Measurements from ENCODE around the gene EPS8L1.
"Not testable (repeated sequence)": the region's sequence is repeated elsewhere in the genome, so short reads cannot be mapped to it uniquely, and the experiment has no call there.

Gene EPS8L1

DNA sequence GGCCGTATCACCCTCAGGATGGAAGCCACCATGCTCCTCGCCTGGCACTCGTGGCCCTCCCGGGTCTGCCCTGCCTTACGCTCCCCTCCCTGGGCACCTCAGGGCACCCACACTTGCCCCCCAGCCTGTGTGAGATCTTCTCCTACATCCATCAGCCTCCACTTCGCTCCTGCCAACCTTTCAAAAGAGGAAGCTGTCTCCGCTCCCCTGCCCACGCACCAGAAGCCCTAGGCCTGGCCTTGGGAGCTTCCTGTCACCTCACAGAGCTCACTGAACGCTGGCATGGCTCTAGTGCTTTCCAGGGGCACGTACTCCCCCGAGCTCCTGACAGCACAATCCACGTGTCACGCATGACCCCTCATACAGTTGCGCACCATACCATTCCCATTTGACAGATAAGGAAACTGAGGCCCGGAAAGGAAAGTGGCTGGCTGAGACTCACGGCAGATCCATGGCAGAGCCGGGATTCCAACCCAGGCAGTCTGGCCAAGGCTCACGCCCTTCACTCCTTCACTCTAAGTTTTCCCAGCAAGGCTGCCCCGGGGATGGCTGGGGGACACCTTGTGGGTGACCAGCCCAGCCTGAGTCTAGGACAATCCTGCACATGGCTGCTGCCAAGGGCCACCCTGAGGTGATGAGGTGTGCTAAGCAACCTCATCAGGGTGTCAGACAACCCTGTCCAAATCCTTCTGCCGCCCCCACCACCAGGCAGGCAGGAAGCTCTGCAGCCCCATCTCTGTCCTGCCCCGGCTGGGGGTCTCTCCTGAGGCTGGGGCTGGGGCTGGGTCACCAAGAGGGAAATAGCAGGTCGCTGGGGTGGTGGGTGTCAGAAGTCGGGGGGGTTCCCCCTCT is 22.4 kb downstream of the EPS8L1 start:
- DNase-seq: no peak

DNA sequence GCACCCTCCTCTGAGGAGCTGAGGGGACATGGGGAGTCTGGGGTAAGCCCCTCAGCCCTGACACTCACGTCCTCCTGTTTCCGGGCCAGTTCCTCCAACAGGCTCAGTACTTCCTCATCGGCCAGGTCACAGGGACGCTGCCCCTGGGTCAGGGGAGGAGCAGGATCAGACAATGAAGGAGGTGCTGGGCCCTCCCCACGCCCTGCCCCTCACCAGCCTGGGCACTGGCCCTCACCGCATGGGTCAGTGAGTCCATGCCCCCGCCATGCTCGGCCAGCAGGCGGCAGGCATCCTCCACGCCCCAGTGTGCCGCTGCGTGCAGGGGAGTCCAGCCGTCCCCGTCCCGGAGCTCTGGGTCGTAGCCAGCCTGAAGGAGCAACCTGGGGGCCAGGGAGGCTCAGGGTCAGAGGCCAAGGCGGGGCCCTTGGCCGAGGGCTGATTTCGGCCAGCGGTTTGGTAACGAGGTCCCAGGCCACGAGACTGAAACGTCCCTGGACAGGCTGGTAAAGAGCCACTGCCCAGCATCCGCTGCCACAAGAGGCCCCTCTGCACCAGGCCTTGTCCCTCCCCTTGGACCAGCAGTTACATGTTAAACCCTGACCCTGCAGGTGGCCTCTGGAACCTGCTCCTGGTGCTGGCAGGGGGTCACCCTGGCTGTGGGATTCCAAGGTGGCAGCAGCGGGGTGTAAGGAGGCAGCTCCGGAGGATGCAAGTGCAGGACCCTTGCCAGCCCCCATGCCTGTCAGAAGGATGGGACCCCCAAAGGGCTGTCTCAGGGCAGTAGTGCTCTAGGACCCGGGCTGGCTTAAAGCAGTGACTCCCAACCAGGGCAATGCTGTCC is 23.3 kb downstream of the EPS8L1 start:
- DNase-seq: no peak

DNA sequence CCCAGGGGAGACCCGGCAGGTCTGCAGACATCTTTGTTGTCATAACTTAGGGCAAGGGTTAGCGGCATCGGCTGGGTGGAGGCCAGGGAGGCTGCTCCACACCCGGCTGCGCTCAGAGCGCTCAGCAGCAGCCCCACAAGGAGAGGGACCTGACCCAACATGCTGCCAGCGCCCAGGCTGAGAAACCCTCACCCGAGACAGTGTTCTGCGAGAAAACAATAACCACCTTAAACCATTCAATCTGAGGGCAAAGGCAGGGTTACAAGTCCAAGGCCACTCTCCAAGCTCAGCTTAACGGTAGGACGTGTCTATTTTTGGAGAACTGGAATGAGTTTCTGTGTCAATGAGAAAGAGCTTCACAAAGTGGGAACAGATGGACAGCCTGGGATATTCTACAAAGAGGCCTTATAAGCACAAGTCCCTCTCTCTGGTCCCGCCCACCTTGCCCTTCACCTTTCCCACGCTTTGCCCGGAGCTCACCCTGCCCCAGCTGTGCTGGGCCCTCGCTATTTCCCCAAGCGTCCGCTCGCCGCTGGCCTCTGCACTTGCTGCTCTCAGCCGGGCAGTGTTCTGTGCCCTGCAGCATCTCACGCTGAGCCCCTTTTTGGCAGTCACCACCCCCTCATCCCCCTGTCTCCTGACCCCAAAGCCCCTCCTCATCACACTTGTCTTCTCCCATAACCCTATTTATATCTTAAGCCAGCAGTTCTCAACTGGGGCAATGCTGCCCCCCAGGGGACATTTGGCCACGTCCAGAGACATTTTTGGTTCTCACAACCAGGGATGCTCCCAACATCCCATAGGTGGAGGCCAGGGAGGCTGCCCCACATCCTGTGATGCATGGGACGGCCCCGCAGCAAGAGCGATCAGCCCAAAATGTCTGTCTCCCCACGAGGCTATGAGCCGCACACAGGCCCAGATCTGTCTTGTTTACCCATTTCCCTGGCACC is 24.2 kb downstream of the EPS8L1 start:
- DNase-seq: no peak

GRCh38 chr19:55101261-55101660 is 25.6 kb downstream of the EPS8L1 start:
- DNase-seq: no peak

DNA sequence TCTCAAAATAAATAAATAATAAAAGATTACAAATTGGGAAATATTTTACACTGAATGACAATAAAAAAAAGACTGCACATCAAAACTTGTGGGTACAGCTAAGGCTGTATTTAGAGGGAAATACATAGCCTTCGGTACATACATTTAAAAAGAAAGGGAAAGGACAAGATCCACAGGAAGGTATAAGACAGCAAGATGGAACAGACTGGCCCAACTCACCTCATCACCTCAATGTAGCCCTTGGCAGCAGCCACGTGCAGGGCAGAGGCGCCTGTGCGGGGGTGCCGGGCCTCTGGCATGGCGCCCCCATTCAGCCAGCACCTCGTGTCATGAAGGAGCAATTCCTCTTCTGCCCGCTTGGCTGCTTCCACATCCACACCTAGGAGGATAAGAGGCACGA is 27.5 kb downstream of the EPS8L1 start:
- no peak for DNase-seq

GRCh38 chr19:55105237-55105636 is 29.6 kb downstream of the EPS8L1 start:
- no peak for DNase-seq

DNA sequence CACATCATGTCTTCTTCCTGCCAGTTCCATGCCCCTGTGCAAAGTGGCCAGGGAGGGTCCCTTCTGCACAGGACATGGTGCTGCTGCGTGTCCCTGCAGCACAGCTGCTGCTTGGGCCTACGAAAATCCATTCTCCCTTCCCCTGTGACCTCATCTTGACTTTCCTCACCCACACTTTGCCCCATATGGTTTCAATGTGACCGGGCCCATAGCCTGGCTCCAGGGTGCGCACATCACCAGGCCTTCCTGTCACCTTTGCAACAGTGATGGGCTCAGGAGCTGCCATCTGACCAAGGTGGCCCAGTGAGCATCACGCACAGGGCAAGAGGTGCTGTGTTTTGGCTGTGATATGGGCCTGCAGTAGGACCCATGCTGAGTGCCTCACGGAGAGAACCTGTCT is 30.9 kb downstream of the EPS8L1 start:
- no peak for DNase-seq

DNA sequence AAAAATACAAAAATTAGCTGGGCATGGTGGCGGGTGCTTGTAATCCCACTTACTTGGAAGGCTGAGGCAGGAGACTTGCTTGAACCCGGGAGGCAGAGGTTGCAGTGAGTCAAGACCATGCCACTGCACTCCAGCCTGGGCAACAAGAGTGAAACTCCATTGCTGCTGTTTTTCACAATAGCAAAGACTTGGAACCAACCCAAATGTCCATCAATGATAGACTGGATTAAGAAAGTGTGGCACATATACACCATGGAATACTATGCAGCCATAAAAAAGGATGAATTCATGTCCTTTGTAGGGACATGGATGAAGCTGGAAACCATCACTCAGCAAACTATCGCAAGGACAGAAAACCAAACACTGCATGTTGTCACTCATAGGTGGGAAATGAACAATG is 31.6 kb downstream of the EPS8L1 start:
- DNase-seq: not testable (repeated sequence)

DNA sequence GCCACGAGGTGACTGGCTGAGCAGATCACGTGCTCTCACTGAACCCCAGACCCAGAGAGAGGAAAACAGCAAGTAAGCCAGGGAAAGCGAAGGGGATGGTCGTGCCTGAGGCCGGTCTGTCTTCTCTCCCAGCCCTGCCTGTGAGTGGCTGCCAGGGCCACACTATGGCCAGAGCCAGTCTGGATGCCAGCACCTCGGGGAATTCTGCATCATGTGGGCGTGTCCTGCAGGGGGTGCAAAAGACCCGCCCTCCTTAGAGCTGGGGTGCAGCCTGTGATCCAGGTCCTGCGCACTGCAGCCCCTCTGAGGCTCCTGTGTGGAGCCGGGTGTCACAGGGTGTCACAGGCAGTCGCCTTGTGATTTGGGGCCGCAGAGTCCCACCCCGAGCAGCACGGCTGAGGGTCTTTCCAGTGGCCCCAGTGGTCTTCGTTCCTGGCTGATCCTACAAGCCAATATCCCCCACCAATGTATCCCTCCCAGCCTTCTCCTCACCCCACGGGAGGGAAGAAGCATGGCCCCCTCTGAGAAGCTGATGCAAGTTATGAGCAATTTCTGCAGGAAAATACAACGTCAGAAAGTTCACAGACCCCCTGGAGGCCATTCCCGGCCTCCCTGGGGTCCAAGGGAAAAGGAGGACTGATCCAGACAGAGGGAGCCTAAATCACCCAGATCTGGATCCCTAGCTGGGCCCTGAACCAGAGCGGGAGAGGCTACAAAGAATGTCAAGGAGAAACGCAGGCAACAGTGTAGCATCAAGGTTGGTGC is 34.0 kb downstream of the EPS8L1 start:
- no peak for DNase-seq

GRCh38 chr19:55111238-55111831 is 35.7 kb downstream of the EPS8L1 start:
- DNase-seq: no peak

DNA sequence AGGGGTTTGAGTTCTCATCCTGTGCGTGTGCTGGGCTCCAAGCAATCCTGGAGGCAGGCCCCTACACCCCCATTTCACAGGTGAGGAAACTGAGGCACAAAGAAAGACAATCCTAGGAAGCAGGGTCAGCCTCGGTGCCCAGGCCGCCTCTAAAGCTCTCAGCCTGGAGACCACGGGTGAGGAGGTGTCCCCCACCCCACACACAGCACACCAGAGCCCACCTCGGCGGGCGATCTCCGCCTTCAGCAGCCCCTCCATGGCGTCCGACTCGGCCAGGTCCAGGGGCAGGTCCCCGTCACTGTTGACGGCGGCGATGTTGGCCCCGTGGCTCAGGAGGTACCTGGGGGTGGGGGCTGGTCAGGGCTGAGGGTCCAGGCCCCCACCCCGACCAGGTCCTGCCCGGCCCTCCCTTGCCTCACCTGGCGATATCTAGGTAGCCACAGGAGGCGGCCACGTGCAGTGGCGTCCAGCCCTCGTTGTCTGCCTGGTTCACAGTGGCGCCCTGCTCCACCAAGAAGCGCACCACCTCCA is 36.6 kb downstream of the EPS8L1 start:
- no peak for DNase-seq

- DNase-seq: no peak
These were observed 37.3 kb downstream of the EPS8L1 start for GRCh38 chr19:55112777-55113569.

DNA sequence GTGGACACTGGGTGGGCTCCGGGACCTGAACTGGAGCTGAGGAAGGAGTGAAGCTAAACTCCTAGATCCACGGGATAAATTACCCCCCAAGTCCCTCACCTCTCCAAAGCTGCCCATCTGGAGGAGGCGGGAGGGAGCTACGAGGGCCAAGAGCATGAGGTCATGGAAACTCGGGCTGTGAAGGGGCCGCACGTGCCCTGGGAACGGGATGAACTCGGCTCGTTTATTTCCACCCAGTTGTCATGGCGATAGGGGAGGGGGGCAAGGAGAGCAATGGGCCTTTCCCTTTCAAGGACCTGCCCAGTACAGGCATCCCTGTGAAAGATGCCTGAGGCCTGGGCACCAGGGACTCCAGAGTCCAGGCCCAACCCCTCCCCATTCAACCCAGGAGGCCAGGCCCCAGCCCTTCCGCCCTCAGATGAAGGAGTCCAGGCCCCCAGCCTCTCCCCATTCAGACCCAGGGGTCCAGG is 37.9 kb downstream of the EPS8L1 start:
- DNase-seq: no peak

GRCh38 chr19:55114566-55115145 is 39.0 kb downstream of the EPS8L1 start:
- no peak for DNase-seq

DNA sequence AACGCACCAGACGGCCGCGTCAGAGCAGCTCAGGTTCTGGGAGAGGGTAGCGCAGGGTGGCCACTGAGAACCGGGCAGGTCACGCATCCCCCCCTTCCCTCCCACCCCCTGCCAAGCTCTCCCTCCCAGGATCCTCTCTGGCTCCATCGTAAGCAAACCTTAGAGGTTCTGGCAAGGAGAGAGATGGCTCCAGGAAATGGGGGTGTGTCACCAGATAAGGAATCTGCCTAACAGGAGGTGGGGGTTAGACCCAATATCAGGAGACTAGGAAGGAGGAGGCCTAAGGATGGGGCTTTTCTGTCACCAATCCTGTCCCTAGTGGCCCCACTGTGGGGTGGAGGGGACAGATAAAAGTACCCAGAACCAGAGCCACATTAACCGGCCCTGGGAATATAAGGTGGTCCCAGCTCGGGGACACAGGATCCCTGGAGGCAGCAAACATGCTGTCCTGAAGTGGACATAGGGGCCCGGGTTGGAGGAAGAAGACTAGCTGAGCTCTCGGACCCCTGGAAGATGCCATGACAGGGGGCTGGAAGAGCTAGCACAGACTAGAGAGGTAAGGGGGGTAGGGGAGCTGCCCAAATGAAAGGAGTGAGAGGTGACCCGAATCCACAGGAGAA is 39.9 kb downstream of the EPS8L1 start:
- no peak for DNase-seq

GRCh38 chr19:55116232-55116858 is 40.7 kb downstream of the EPS8L1 start:
- DNase-seq: peak; percentile 65

GRCh38 chr19:55116859-55117662 is 41.4 kb downstream of the EPS8L1 start, which contains the start of gene PPP1R12C:
TSS of gene PPP1R12C (minus strand) at chr19:55117637. CDS start at chr19:55117543, 94 bp downstream.
- DNase-seq: peak; percentile 10
